HepG2 (cell line): Measurements from ENCODE around the gene KRT71. TPM values are rescaled to one million over a fixed set of nuclear protein-coding genes. Genes with fewer than 3 reads are reported as not detected.

ENCODE experiments used
- ATAC-seq: fragments of 200-7000 bp; cut with Tn5 transposase; 3 replicates; pipeline ENCODE4 v1.9.1; 2020; ENCODE audit warnings: mild to moderate bottlenecking, moderate library complexity
- BruUV-seq: library from RNA; stranded (reverse); fragments of 400-500 nt; replicated peaks from 2 replicates; lab custom pipeline; 2021; lab: Mats Ljungman, UMichigan
- CTCF ChIA-PET: fragments of 300-600 bp; formaldehyde crosslinking; extraction: SDS; loops from one replicate; lab custom pipeline; 2021; ENCODE audit warnings: low total read pairs, inconsistent platforms, low intra/inter-chr PET ratio; lab: Yijun Ruan, JAX
- POLR2A ChIA-PET: fragments of 350-600 bp; sonication (Branson Sonifier 250); formaldehyde crosslinking; loops from one replicate; lab custom pipeline; 2020; ENCODE audit warnings: antibody characterized with exemption, inconsistent platforms; lab: Yijun Ruan, JAX
- DNase-seq: peaks from one replicate; pipeline ENCODE4 v3.0.0-alpha.2; 2015; ENCODE audit warnings: low spot score
- FAIRE-seq: peaks from 3 replicates; lab custom pipeline; 2011; peaks lifted over from hg19 to GRCh38; lab: Jason Lieb, UNC
- H2AFZ ChIP-seq: one replicate; pipeline ENCODE4 v1.6.1; 2011; ENCODE audit warnings: low read length, inconsistent platforms
- H3K27ac ChIP-seq: fragments of 300-600 bp; 3 replicates; pipeline ENCODE4 v1.8.0; 2011; ENCODE audit warnings: mixed run types, mild to moderate bottlenecking, mixed read lengths, low read length, inconsistent platforms; ENCODE audit not compliant: insufficient read depth; ENCODE audit errors: extremely low read length
- H3K27me3 ChIP-seq, 2 experiments: fragments of 200-600 bp in 1 of 2; 2 replicates in 1 of 2; 3 replicates in 1 of 2; pipeline versions ENCODE4 v1.6.0 to v1.8.0; 2011; ENCODE audit warnings: low read length in 2 of 2, mild to moderate bottlenecking in 2 of 2, moderate library complexity in 2 of 2, inconsistent platforms in 1 of 2; ENCODE audit not compliant: insufficient read depth in 2 of 2, control insufficient read depth in 1 of 2
- H3K36me3 ChIP-seq, 2 experiments: fragments of 200-600 bp in 1 of 2; replicated peaks in 1 of 2; 2 replicates in 1 of 2; 3 replicates in 1 of 2; pipeline versions ENCODE4 v1.5.1 to v1.8.0; 2011; ENCODE audit warnings: low read length in 2 of 2, inconsistent platforms in 1 of 2; ENCODE audit not compliant: insufficient read depth in 2 of 2, control insufficient read depth in 1 of 2
- H3K4me1 ChIP-seq: 2 replicates; pipeline ENCODE4 v1.5.1; 2012; ENCODE audit warnings: low read length, inconsistent platforms; ENCODE audit not compliant: insufficient read depth
- H3K4me2 ChIP-seq: 2 replicates; pipeline ENCODE4 v1.6.0; 2011; ENCODE audit warnings: low read depth, low read length, inconsistent platforms
- H3K4me3 ChIP-seq, 3 experiments: fragments of 200-600 bp in 1 of 3; sonication (generic), shearing (Covaris generic) in 1 of 3; replicated peaks in 1 of 3; 2 replicates each; pipeline ENCODE4 v1.5.1; 2011 to 2016; ENCODE audit warnings: low read length in 3 of 3, inconsistent platforms in 2 of 3, low read depth in 2 of 3, mild to moderate bottlenecking in 2 of 3, control low read depth in 1 of 3, mixed read lengths in 1 of 3; ENCODE audit not compliant: insufficient read depth in 1 of 3
- H3K79me2 ChIP-seq: one replicate; pipeline ENCODE4 v1.6.1; 2011; ENCODE audit warnings: low read length, inconsistent platforms; ENCODE audit not compliant: insufficient read depth
- H3K9ac ChIP-seq: 2 replicates; pipeline ENCODE4 v1.6.0; 2011; ENCODE audit warnings: mild to moderate bottlenecking, low read depth, low read length, inconsistent platforms; ENCODE audit not compliant: insufficient read depth
- H3K9me3 ChIP-seq: 2 replicates; pipeline ENCODE4 v1.5.1; 2012; ENCODE audit warnings: mild to moderate bottlenecking, low read length
- H4K20me1 ChIP-seq: 2 replicates; pipeline ENCODE4 v1.6.0; 2011; ENCODE audit warnings: inconsistent platforms, mild to moderate bottlenecking, low read length, moderate library complexity; ENCODE audit not compliant: insufficient read depth
- ATM ChIP-seq: fragments of 450-650 bp; IDR thresholded peaks from 2 replicates; pipeline ENCODE4 v1.7.1; 2017; ENCODE audit warnings: mild to moderate bottlenecking, borderline replicate concordance
- BRD4 ChIP-seq: sonication (generic); formaldehyde crosslinking; IDR thresholded peaks from 2 replicates; pipeline ENCODE4 v1.4.0; 2020; ENCODE audit warnings: missing genetic modification reagents
- ESRRA ChIP-seq: sonication (generic); formaldehyde crosslinking; IDR thresholded peaks from 2 replicates; pipeline ENCODE4 v1.5.1; 2020; ENCODE audit warnings: mild to moderate bottlenecking, low read depth, missing genetic modification reagents
- GABPB1 ChIP-seq: IDR thresholded peaks from 2 replicates; pipeline ENCODE4 v1.6.1; 2016; ENCODE audit warnings: mild to moderate bottlenecking, missing genetic modification reagents, moderate library complexity, missing compliant biosample characterization
- HMGA1 ChIP-seq: sonication (generic); formaldehyde crosslinking; conservative IDR thresholded peaks from 2 replicates; pipeline ENCODE4 v1.4.0; 2020; ENCODE audit warnings: missing genetic modification reagents
- MTERF4 ChIP-seq: sonication (generic); formaldehyde crosslinking; IDR thresholded peaks from 2 replicates; pipeline ENCODE4 v1.8.0; 2023; ENCODE audit warnings: mild to moderate bottlenecking, missing genetic modification reagents
- MXD3 ChIP-seq: IDR thresholded peaks from 2 replicates; pipeline ENCODE4 v1.6.1; 2016; ENCODE audit warnings: mild to moderate bottlenecking, missing biosample characterization, missing genetic modification reagents
- MYC ChIP-seq: sonication (generic); formaldehyde crosslinking; IDR thresholded peaks from 2 replicates; pipeline ENCODE4 v1.9.0; 2021; ENCODE audit warnings: missing genetic modification reagents, borderline replicate concordance
- PAX8 ChIP-seq: sonication (generic); formaldehyde crosslinking; IDR thresholded peaks from 2 replicates; pipeline ENCODE4 v1.8.0; 2022; ENCODE audit warnings: mild to moderate bottlenecking, missing genetic modification reagents, borderline replicate concordance
- RBFOX2 ChIP-seq: fragments of 200-400 bp; formaldehyde crosslinking; IDR thresholded peaks from 2 replicates; pipeline ENCODE4 v1.6.1; 2017; ENCODE audit warnings: low read depth, mild to moderate bottlenecking, low read length
- TFAP4 ChIP-seq: sonication (generic); IDR thresholded peaks from 2 replicates; pipeline ENCODE4 v1.6.1; 2016; ENCODE audit warnings: low read depth, borderline replicate concordance
- ZNF276 ChIP-seq: sonication (generic); formaldehyde crosslinking; IDR thresholded peaks from 2 replicates; pipeline ENCODE4 v1.4.0; 2020; ENCODE audit warnings: mild to moderate bottlenecking, low read depth, missing genetic modification reagents
- ZNF3 ChIP-seq: IDR thresholded peaks from 2 replicates; pipeline ENCODE4 v1.7.0; 2017; ENCODE audit warnings: inconsistent platforms
- ZNF337 ChIP-seq: sonication (generic); formaldehyde crosslinking; IDR thresholded peaks from 2 replicates; pipeline ENCODE4 v1.5.1; 2020; ENCODE audit warnings: missing genetic modification reagents, low read depth, mild to moderate bottlenecking, borderline replicate concordance
- ZNF644 ChIP-seq: IDR thresholded peaks from 2 replicates; pipeline ENCODE4 v1.6.1; 2016; ENCODE audit warnings: low read depth
- ZNF709 ChIP-seq: sonication (generic); formaldehyde crosslinking; IDR thresholded peaks from 2 replicates; pipeline ENCODE4 v1.5.0; 2020; ENCODE audit warnings: mild to moderate bottlenecking, missing genetic modification reagents
- WGBS: methylation state at CpG from one replicate; pipeline ENCODE4 v1.1.6; 2017; ENCODE audit warnings: low lambda C conversion rate; 5-methylcytosine and 5-hydroxymethylcytosine counted together
- in situ Hi-C: cut with HindIII; loops from 2 replicates; pipeline ENCODE4 v1.10.0; 2017; ENCODE audit warnings: low pct_unique_long_range_greater_than_20kb; ENCODE audit not compliant: extremely low pct_ligation_motif_present
- intact Hi-C: fragments of 100-400 bp; cut with micrococcal nuclease; formaldehyde crosslinking; loops from one replicate; pipeline ENCODE4 v1.10.0; 2022; ENCODE audit not compliant: unreplicated experiment
- polyA plus RNA-seq, 8 experiments: library from polyadenylated mRNA; depleted of rRNA in 3 of 8; stranded (reverse) in 7 of 8; unstranded in 1 of 8; fragments of >200 nt; fragmentation: Illumina TruSeq in 4 of 8; extraction: Trizol in 4 of 8; gene quantifications; 2 replicates each; pipeline versions ENCODE4 v1.2.1 to v1.2.3, GENCODE V29; 2011 to 2016; ENCODE audit warnings: low read depth in 4 of 8, missing spikeins in 1 of 8, mixed read lengths in 1 of 8; ENCODE audit not compliant: insufficient read depth in 1 of 8
- total RNA-seq, 5 experiments: library from RNA; depleted of rRNA; stranded (reverse); fragments of >200 nt; fragmentation: Illumina TruSeq; extraction: Trizol; gene quantifications; 2 replicates each; pipeline ENCODE4 v1.2.3, GENCODE V29; 2016; ENCODE audit warnings: low read depth in 1 of 5

KRT71 gene
- total and polyA plus RNA-seq, 2 of the 13 experiments (the other 11 are each of a cell fraction or from before 2014, with no cell fraction given): not detected

- H3K9ac ChIP-seq: no peak overlapping the region
- TF ChIP-seq ESRRA (CRISPR knock-in tag) (no peak), PAX8 (CRISPR knock-in tag) (no peak), ZNF337 (CRISPR knock-in tag) (no peak), BRD4 (CRISPR knock-in tag) (no peak), RBFOX2 (no peak), MYC (CRISPR knock-in tag) (no peak), TFAP4 (no peak), ZNF276 (CRISPR knock-in tag) (no peak), ZNF709 (CRISPR knock-in tag) (no peak), MTERF4 (CRISPR knock-in tag) (no peak), ZNF3 (no peak), ZNF644 (CRISPR knock-in tag) (no peak), HMGA1 (no peak), ATM (no peak), MXD3 (CRISPR knock-in tag) (no peak), GABPB1 (CRISPR knock-in tag) (no peak)
- TF ChIP-seq, all 625 proteins: peak for 0
- WGBS: 6% methylated on average over 3 of the region's 4 CpGs
- no peak overlapping the region for H3K27ac ChIP-seq
- in situ Hi-C loops: no loop called here
- DNase-seq (no peak), FAIRE-seq (no peak), ATAC-seq (no peak)
- ChIA-PET CTCF (no interaction called here), POLR2A (no interaction called here)
- H3K36me3 ChIP-seq: no peaks in the 10 kb centered on the region
- H3K9me3 ChIP-seq: no peaks in the 10 kb centered on the region
- H3K27me3 ChIP-seq: peaks cover 3 to 32% of the 10 kb centered on the region in 2 experiments; a peak in 4 of 5 replicates
- no peaks in the 10 kb centered on the region for H3K79me2 ChIP-seq
- H2AFZ ChIP-seq: no peak overlapping the region
- H3K4me1 ChIP-seq: no peaks in the 10 kb centered on the region
- intact Hi-C loops: no loop called here
- BruUV-seq: no TSS peak
- H3K4me2 ChIP-seq: no peak overlapping the region
- no peaks in the 10 kb centered on the region for H4K20me1 ChIP-seq
- H3K4me3 ChIP-seq: no peak overlapping the region
Measured at GRCh38 chr12:52601671-52602070, 48.7 kb upstream of the KRT71 start.
